ENCODE measurements around the gene MFAP5.

- no peak for TF ChIP-seq CTCF (conservative IDR thresholded peaks at IDR 0.05)
- TF ChIP-seq EZH2 (IDR thresholded peaks at IDR 0.05; ENCODE audit: low read depth), result no peak
Measured at GRCh38 chr12:8675591-8676036, 13.0 kb upstream of the MFAP5 start.

Measured in PC-9 (cell line).